Muscle of leg (tissue), 11 donors: ENCODE data around the gene ABCD3. TPM values are rescaled to one million over a fixed set of nuclear protein-coding genes. Genes with fewer than 3 reads are reported as not detected.
"Not testable (repeated sequence)": the region's sequence is repeated elsewhere in the genome, so short reads cannot be mapped to it uniquely, and the experiment has no call there.

Experiments
- DNase-seq: peaks from one replicate; pipeline ENCODE4 v3.0.0; 2013
- H3K27ac ChIP-seq: one replicate; pipeline ENCODE4 v1.5.1; 2013; ENCODE audit warnings: mild to moderate bottlenecking, low read length, control low read depth
- H3K27me3 ChIP-seq: one replicate; pipeline ENCODE4 v1.6.1; 2013; ENCODE audit warnings: low read length; ENCODE audit not compliant: control insufficient read depth, insufficient read depth
- H3K36me3 ChIP-seq: one replicate; pipeline ENCODE4 v1.6.1; 2013; ENCODE audit warnings: low read length; ENCODE audit not compliant: control insufficient read depth, insufficient read depth
- H3K4me1 ChIP-seq: one replicate; pipeline ENCODE4 v1.6.1; 2013; ENCODE audit warnings: low read length; ENCODE audit not compliant: control insufficient read depth, insufficient read depth
- H3K4me3 ChIP-seq: one replicate; pipeline ENCODE4 v1.5.1; 2013; ENCODE audit warnings: low read length, control low read depth
- H3K9me3 ChIP-seq: replicated peaks from 2 replicates; pipeline ENCODE4 v1.6.1; 2013; ENCODE audit warnings: low read depth, low read length; ENCODE audit not compliant: control insufficient read depth
- WGBS: methylation state at CpG from one replicate; pipeline ENCODE4 v1.1.5; 2013; ENCODE audit warnings: missing lambda C conversion rate; ENCODE audit not compliant: insufficient coverage; 5-methylcytosine and 5-hydroxymethylcytosine counted together
- polyA plus RNA-seq, 8 donors: library from polyadenylated mRNA; unstranded; fragments of 120-200 nt; gene quantifications; one replicate each; pipeline versions ENCODE4 v1.2.1 to v1.2.3, GENCODE V29; 2013; ENCODE audit warnings: inconsistent platforms in 1 of 8, low replicate concordance in 1 of 8; ENCODE audit not compliant: insufficient read length in 8 of 8, insufficient read depth in 1 of 8
- total RNA-seq: library from RNA; stranded (reverse); fragments of 120-200 nt; gene quantifications from one replicate; pipeline ENCODE4 v1.2.4, GENCODE V29; 2013

Gene ABCD3
- total and polyA plus RNA-seq, 9 donors = 19.9 to 28.1 (median 24.1) TPM

- WGBS = 95% methylated on average over 3 of the region's 5 CpGs
- no peak overlapping the region for H3K4me3 ChIP-seq
- no peak overlapping the region for H3K27ac ChIP-seq
- H3K4me1 ChIP-seq = no peaks in the 10 kb centered on the region
- H3K27me3 ChIP-seq = no peaks in the 10 kb centered on the region
- no peak for DNase-seq
- no peaks in the 10 kb centered on the region for H3K9me3 ChIP-seq
- H3K36me3 ChIP-seq = no peaks in the 10 kb centered on the region
These were observed 10.3 kb downstream of the ABCD3 start for GRCh38 chr1:94428441-94428840.

- 100% methylated on average over 2 of the region's 3 CpGs for WGBS
- not testable (repeated sequence) for H3K36me3 ChIP-seq, H3K4me3 ChIP-seq, DNase-seq, H3K9me3 ChIP-seq, H3K4me1 ChIP-seq, H3K27me3 ChIP-seq, H3K27ac ChIP-seq
These were observed 10.8 kb downstream of the ABCD3 start for GRCh38 chr1:94428927-94429528.

DNA sequence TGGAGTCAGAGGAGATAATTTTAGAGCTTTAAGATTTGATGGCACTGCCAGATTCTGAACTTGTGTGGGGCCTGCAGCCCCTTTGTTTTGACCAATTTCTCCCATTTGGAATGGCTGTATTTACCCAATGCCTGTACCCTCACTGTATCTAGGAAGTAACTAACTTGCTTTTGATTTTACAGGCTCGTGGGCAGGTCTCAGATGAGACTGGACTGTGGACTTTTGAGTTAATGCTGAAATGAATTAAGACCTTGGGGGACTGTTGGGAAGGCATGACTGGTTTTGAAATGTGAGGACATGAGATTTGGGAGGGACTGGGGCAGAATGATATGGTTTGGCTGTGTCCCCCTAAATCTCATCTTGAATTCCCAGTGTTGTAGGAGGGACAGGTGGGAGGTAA is 11.9 kb downstream of the ABCD3 start:
- WGBS = no CpG with 5 or more reads among the region's 1 CpG
- H3K4me3 ChIP-seq, H3K4me1 ChIP-seq: not testable (repeated sequence)

GRCh38 chr1:94433866-94434265 is 15.7 kb downstream of the ABCD3 start:
- no peak overlapping the region for H3K27ac ChIP-seq
- no peaks in the 10 kb centered on the region for H3K4me1 ChIP-seq
- peaks cover 14% of the 10 kb centered on the region for H3K9me3 ChIP-seq
- no peak for DNase-seq
- no peaks in the 10 kb centered on the region for H3K27me3 ChIP-seq
- no peak overlapping the region for H3K4me3 ChIP-seq
- WGBS = 100% methylated on average over 1 of the region's 2 CpGs
- no peaks in the 10 kb centered on the region for H3K36me3 ChIP-seq

More for the DNA sequence above, 11.9 kb downstream of the ABCD3 start:
- not testable (repeated sequence) for H3K9me3 ChIP-seq, DNase-seq, H3K27me3 ChIP-seq, H3K36me3 ChIP-seq, H3K27ac ChIP-seq

- no peaks in the 10 kb centered on the region for H3K27me3 ChIP-seq
- WGBS = no CpG with 5 or more reads among the region's 2 CpGs
- no peak overlapping the region for H3K4me3 ChIP-seq
- no peaks in the 10 kb centered on the region for H3K36me3 ChIP-seq
- no peak for DNase-seq
- no peaks in the 10 kb centered on the region for H3K4me1 ChIP-seq
- H3K9me3 ChIP-seq = peaks cover 14% of the 10 kb centered on the region
- no peak overlapping the region for H3K27ac ChIP-seq
These were observed 16.3 kb downstream of the ABCD3 start for GRCh38 chr1:94434365-94435045.

DNA sequence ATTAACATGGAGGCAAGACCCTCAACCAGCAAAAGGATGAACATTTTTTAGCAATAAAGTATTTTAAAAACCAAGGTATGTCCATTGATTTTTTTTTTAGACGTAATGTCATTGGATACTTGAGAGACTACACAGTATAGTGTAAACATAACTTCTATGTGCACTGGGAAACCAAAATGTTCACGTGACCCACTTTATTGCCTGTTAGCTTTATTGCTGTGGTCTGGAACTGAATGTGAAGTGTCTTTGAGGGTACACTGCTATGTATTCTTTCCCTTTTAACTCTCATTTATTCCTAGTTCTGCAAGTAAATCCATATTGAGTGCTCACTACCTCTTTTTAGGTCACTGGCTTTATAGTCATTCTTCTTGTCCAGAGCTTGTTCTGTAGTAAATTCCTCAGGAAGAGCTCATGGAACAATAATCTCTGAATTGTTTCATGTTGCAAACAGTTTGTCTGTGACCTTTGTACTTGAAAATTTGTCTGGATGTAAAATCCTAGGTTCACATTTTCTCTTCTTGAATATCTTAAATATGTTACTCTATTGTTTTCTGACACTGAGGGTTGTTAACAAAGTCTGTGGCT is 20.6 kb downstream of the ABCD3 start:
- Histone ChIP-seq H3K27ac (no peak overlapping the region), H3K4me3 (no peak overlapping the region), H3K9me3 (peaks cover 28% of the 10 kb centered on the region), H3K36me3 (no peaks in the 10 kb centered on the region), H3K4me1 (no peaks in the 10 kb centered on the region), H3K27me3 (no peaks in the 10 kb centered on the region)
- DNase-seq = no peak
- WGBS = no CpG with 5 or more reads among the region's 2 CpGs

DNA sequence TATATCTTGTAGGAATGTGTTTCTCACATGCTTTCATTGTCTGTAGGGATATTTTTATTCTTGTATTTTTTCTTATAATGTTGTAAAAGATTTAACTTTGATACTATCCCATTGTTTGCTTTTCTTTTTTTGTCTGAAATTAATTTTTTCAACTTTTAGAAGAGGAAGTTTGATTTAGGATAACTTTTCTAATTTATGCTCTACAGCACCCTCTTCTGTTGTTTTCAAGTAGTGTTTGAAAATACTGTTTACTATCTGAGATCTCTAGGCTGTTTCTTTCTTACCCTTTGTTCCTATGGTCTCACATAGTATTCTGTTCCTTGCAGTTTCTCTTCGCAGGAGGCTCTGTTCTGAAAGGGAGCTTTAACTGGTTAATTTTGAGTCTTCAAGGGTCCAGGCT is 21.9 kb downstream of the ABCD3 start:
- peaks cover 40% of the 10 kb centered on the region for H3K9me3 ChIP-seq
- H3K36me3 ChIP-seq = no peaks in the 10 kb centered on the region
- no peak overlapping the region for H3K4me3 ChIP-seq
- H3K27ac ChIP-seq = no peak overlapping the region
- H3K27me3 ChIP-seq = no peaks in the 10 kb centered on the region
- no peak for DNase-seq
- no peaks in the 10 kb centered on the region for H3K4me1 ChIP-seq
- whole genome bisulfite sequencing = no CpG with 5 or more reads among the region's 1 CpG

- not testable (repeated sequence) for H3K27ac ChIP-seq, DNase-seq, H3K27me3 ChIP-seq, H3K4me1 ChIP-seq, H3K4me3 ChIP-seq, H3K36me3 ChIP-seq
- peaks cover 36% of the 10 kb centered on the region for H3K9me3 ChIP-seq
These were observed 24.9 kb downstream of the ABCD3 start for GRCh38 chr1:94443067-94443466.

- not testable (repeated sequence) for DNase-seq, H3K4me1 ChIP-seq, H3K27ac ChIP-seq, H3K36me3 ChIP-seq, H3K4me3 ChIP-seq, H3K27me3 ChIP-seq
- WGBS = 100% methylated on average over 2 of the region's 3 CpGs
- peaks cover 45% of the 10 kb centered on the region for H3K9me3 ChIP-seq
These were observed 26.6 kb downstream of the ABCD3 start for GRCh38 chr1:94444819-94445218.

DNA sequence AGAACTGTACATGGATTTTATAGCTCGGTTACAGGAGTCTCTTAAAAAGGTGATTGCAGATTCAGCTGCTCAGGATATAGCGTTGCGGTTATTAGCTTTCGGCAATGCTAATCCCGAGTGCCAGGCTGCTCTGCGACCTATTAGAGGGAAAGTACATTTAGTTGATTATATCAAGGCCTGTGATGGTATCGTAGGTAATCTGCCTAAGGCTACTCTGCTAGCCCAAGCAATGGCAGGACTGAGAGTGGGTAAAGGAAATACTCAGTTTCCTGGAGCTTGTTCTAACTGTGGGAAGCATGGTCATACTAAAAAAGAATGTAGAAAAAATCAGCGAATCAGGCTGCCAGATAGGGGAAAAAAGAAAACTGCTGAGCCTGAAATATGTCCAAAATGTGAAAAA is 27.5 kb downstream of the ABCD3 start:
- not testable (repeated sequence) for DNase-seq, H3K27ac ChIP-seq, H3K27me3 ChIP-seq, H3K4me1 ChIP-seq, H3K4me3 ChIP-seq
- WGBS = 93% methylated on average over 8 of the region's 8 CpGs
- Histone ChIP-seq H3K9me3 (peaks cover 44% of the 10 kb centered on the region), H3K36me3 (peaks cover 11% of the 10 kb centered on the region)
